IMR-90 (cell line): ENCODE results near the gene ASF1B. TPM values are rescaled to one million over a fixed set of nuclear protein-coding genes. Genes with fewer than 3 reads are reported as not detected.

Experiments
- ATAC-seq: fragments of 200-7000 bp; cut with Tn5 transposase; 2 replicates; pipeline ENCODE4 v1.9.1; 2020; ENCODE audit warnings: low read depth, mild to moderate bottlenecking, moderate library complexity
- BruUV-seq: library from RNA; stranded (reverse); fragments of 400-500 nt; replicated peaks from 2 replicates; lab custom pipeline; 2021; lab: Mats Ljungman, UMichigan
- CTCF ChIA-PET: fragments of 300-600 bp; formaldehyde crosslinking; extraction: SDS; loops from one replicate; lab custom pipeline; 2021; ENCODE audit warnings: antibody characterized with exemption; lab: Yijun Ruan, JAX
- POLR2A ChIA-PET: fragments of 300-600 bp; sonication (Branson Sonifier 250); formaldehyde crosslinking; loops from one replicate; lab custom pipeline; 2022; ENCODE audit warnings: antibody characterized with exemption; ENCODE audit not compliant: unreplicated experiment; lab: Charles Lee
- DNase-seq: peaks from one replicate; pipeline ENCODE4 v3.0.0; 2013
- H2AFZ ChIP-seq: replicated peaks from 2 replicates; pipeline ENCODE3; 2013; ENCODE audit warnings: low read length, mild to moderate bottlenecking; ENCODE audit not compliant: poor library complexity
- H2AK5ac ChIP-seq: 2 replicates; pipeline ENCODE4 v1.6.1; 2013; ENCODE audit warnings: low read depth, low read length, inconsistent platforms
- H2AK9ac ChIP-seq: replicated peaks from 2 replicates; pipeline ENCODE3; 2013; ENCODE audit warnings: mild to moderate bottlenecking, low read depth, low read length, moderate library complexity; ENCODE audit not compliant: poor library complexity
- H2BK120ac ChIP-seq: 2 replicates; pipeline ENCODE4 v1.6.1; 2013; ENCODE audit warnings: low read depth, low read length, inconsistent platforms
- H2BK15ac ChIP-seq: 3 replicates; pipeline ENCODE4 v1.6.1; 2013; ENCODE audit warnings: low read depth, low read length, inconsistent platforms
- H2BK20ac ChIP-seq: 2 replicates; pipeline ENCODE4 v1.6.1; 2013; ENCODE audit warnings: low read depth, mild to moderate bottlenecking, inconsistent platforms, low read length, moderate library complexity
- H2BK5ac ChIP-seq: 2 replicates; pipeline ENCODE4 v1.6.1; 2013; ENCODE audit warnings: mild to moderate bottlenecking, low read depth, low read length, inconsistent platforms; ENCODE audit not compliant: poor library complexity, severe bottlenecking
- H3K14ac ChIP-seq: replicated peaks from 2 replicates; pipeline ENCODE4 v1.6.1; 2013; ENCODE audit warnings: low read depth, low read length, inconsistent platforms
- H3K18ac ChIP-seq: 2 replicates; pipeline ENCODE4 v1.6.1; 2013; ENCODE audit warnings: low read depth, low read length, control low read depth
- H3K23ac ChIP-seq: 2 replicates; pipeline ENCODE4 v1.6.1; 2013; ENCODE audit warnings: low read depth, low read length, inconsistent platforms
- H3K27ac ChIP-seq: 2 replicates; pipeline ENCODE4 v1.5.1; 2013; ENCODE audit warnings: mild to moderate bottlenecking, control low read depth, low read length; ENCODE audit not compliant: insufficient read depth
- H3K27me3 ChIP-seq: 2 replicates; pipeline ENCODE4 v1.6.1; 2013; ENCODE audit warnings: low read length; ENCODE audit not compliant: control insufficient read depth, insufficient read depth
- H3K36me3 ChIP-seq: 2 replicates; pipeline ENCODE4 v1.6.1; 2013; ENCODE audit warnings: low read length, mixed read lengths; ENCODE audit not compliant: control insufficient read depth, insufficient read depth
- H3K4ac ChIP-seq: 2 replicates; pipeline ENCODE4 v1.6.1; 2013; ENCODE audit warnings: low read depth, low read length, inconsistent platforms
- H3K4me1 ChIP-seq: 2 replicates; pipeline ENCODE4 v1.6.1; 2013; ENCODE audit warnings: low read length, mixed read lengths; ENCODE audit not compliant: control insufficient read depth, insufficient read depth
- H3K4me2 ChIP-seq: 2 replicates; pipeline ENCODE4 v1.6.1; 2013; ENCODE audit warnings: low read depth, mild to moderate bottlenecking, control low read depth, low read length, moderate library complexity
- H3K4me3 ChIP-seq: 2 replicates; pipeline ENCODE4 v1.5.1; 2013; ENCODE audit warnings: low read depth, mild to moderate bottlenecking, control low read depth, low read length, moderate library complexity; ENCODE audit not compliant: insufficient read depth
- H3K56ac ChIP-seq: 2 replicates; pipeline ENCODE4 v1.6.1; 2013; ENCODE audit warnings: low read length, inconsistent platforms; ENCODE audit not compliant: insufficient read depth; ENCODE audit errors: extremely low read depth
- H3K79me1 ChIP-seq, 2 experiments: 2 replicates each; pipeline ENCODE4 v1.6.1; 2013; ENCODE audit warnings: low read length in 2 of 2, inconsistent platforms in 1 of 2, low read depth in 1 of 2
- H3K9ac ChIP-seq: 2 replicates; pipeline ENCODE4 v1.6.1; 2013; ENCODE audit warnings: low read depth, low read length, control low read depth
- H3K9me1 ChIP-seq: 2 replicates; pipeline ENCODE4 v1.6.1; 2013; ENCODE audit warnings: low read length, inconsistent platforms; ENCODE audit not compliant: insufficient read depth
- H3K9me3 ChIP-seq: 2 replicates; pipeline ENCODE4 v1.6.1; 2013; ENCODE audit warnings: low read length; ENCODE audit not compliant: control insufficient read depth, insufficient read depth
- H4K20me1 ChIP-seq: 2 replicates; pipeline ENCODE4 v1.6.1; 2013; ENCODE audit warnings: low read length, inconsistent platforms; ENCODE audit not compliant: insufficient read depth
- H4K5ac ChIP-seq: 2 replicates; pipeline ENCODE4 v1.6.1; 2013; ENCODE audit warnings: mild to moderate bottlenecking, low read depth, low read length, control low read depth
- H4K8ac ChIP-seq, 2 experiments: 2 replicates each; pipeline ENCODE4 v1.6.1; 2013; ENCODE audit warnings: low read depth in 2 of 2, low read length in 2 of 2, control low read depth in 1 of 2, inconsistent platforms in 1 of 2
- H4K91ac ChIP-seq: 2 replicates; pipeline ENCODE4 v1.6.1; 2013; ENCODE audit warnings: low read depth, low read length, inconsistent platforms; ENCODE audit not compliant: insufficient read depth
- BHLHE40 ChIP-seq: fragments of 150-350 bp; IDR thresholded peaks from 2 replicates; pipeline ENCODE4 v1.6.1; 2016; ENCODE audit warnings: mild to moderate bottlenecking, low read depth, low read length
- CHD1 ChIP-seq: IDR thresholded peaks from 2 replicates; pipeline ENCODE4 v1.6.1; 2012; ENCODE audit warnings: low read depth, low read length, improper control_type of control experiment
- CTCF ChIP-seq: conservative IDR thresholded peaks from 2 replicates; pipeline ENCODE4 v1.5.1; 2012; ENCODE audit warnings: mild to moderate bottlenecking, low read depth, low read length, improper control_type of control experiment
- ELK1 ChIP-seq: fragments of 150-350 bp; IDR thresholded peaks from 2 replicates; pipeline ENCODE4 v1.6.1; 2016; ENCODE audit warnings: low read depth, mild to moderate bottlenecking, low read length, moderate library complexity, borderline replicate concordance
- FOS ChIP-seq: fragments of 150-350 bp; IDR thresholded peaks from 2 replicates; pipeline ENCODE4 v1.6.1; 2016; ENCODE audit warnings: low read depth, low read length
- MAZ ChIP-seq: IDR thresholded peaks from 2 replicates; pipeline ENCODE4 v1.6.1; 2012; ENCODE audit warnings: low read depth, mild to moderate bottlenecking, low read length, improper control_type of control experiment, moderate library complexity, borderline replicate concordance
- MXI1 ChIP-seq: IDR thresholded peaks from 2 replicates; pipeline ENCODE4 v1.6.1; 2012; ENCODE audit warnings: low read depth, mild to moderate bottlenecking, low read length, moderate library complexity, borderline replicate concordance
- NFE2L2 ChIP-seq: fragments of 150-350 bp; IDR thresholded peaks from 2 replicates; pipeline ENCODE4 v1.6.1; 2016; ENCODE audit warnings: low read depth, mild to moderate bottlenecking, low read length
- POLR2A ChIP-seq: IDR thresholded peaks from 2 replicates; pipeline ENCODE4 v1.6.1; 2012; ENCODE audit warnings: mild to moderate bottlenecking, low read depth, low read length
- RCOR1 ChIP-seq: IDR thresholded peaks from 2 replicates; pipeline ENCODE4 v1.6.1; 2012; ENCODE audit warnings: mild to moderate bottlenecking, low read length, improper control_type of control experiment; ENCODE audit not compliant: insufficient replicate concordance
- RFX5 ChIP-seq: IDR thresholded peaks from 2 replicates; pipeline ENCODE4 v1.8.0; 2012; ENCODE audit warnings: low read depth, mild to moderate bottlenecking, low read length, moderate library complexity
- SMC3 ChIP-seq: fragments of 150-350 bp; IDR thresholded peaks from 2 replicates; pipeline ENCODE4 v1.6.1; 2016; ENCODE audit warnings: low read depth, mild to moderate bottlenecking, antibody characterized with exemption, low read length, moderate library complexity
- USF2 ChIP-seq: fragments of 150-350 bp; IDR thresholded peaks from 2 replicates; pipeline ENCODE4 v1.6.1; 2017; ENCODE audit warnings: mild to moderate bottlenecking, antibody characterized with exemption, low read length, low read depth
- WGBS, 2 experiments: methylation state at CpG; one replicate each; pipeline versions ENCODE4 v1.1.5 to v1.1.7; 2013; ENCODE audit warnings: missing lambda C conversion rate in 2 of 2; ENCODE audit not compliant: insufficient read length in 1 of 2; ENCODE audit errors: extremely low coverage in 2 of 2; 5-methylcytosine and 5-hydroxymethylcytosine counted together
- dilution Hi-C: fragments of 300-500 bp; cut with HindIII; formaldehyde crosslinking; loops from one replicate; pipeline ENCODE4 v1.14.3; 2018; ENCODE audit warnings: low sequenced_read_pairs; ENCODE audit not compliant: unreplicated experiment
- in situ Hi-C: fragments of 300-500 bp; cut with MboI; formaldehyde crosslinking; loops from 3 replicates; pipeline ENCODE4 v1.14.3; 2019; ENCODE audit warnings: low sequenced_read_pairs, inconsistent platforms, mixed read lengths
- intact Hi-C: fragments of 100-400 bp; cut with micrococcal nuclease; formaldehyde crosslinking; loops from 2 replicates; pipeline ENCODE4 v1.10.0; 2022
- polyA plus RNA-seq, 3 experiments: library from polyadenylated mRNA; depleted of rRNA; stranded (reverse); fragments of >200 nt; gene quantifications; 2 replicates each; pipeline ENCODE4 v1.2.3, GENCODE V29; 2012; ENCODE audit warnings: low replicate concordance in 1 of 3
- total RNA-seq: library from RNA; depleted of rRNA; stranded (reverse); fragments of >200 nt; gene quantifications from 2 replicates; pipeline ENCODE4 v1.2.3, GENCODE V29; 2012

ASF1B gene
- total and polyA plus RNA-seq, 2 of the 4 experiments (the other 2 are of a cell fraction): 10.4 to 12.1 TPM

- Histone ChIP-seq H3K18ac (no peak overlapping the region), H2BK5ac (no peak overlapping the region), H3K23ac (no peak overlapping the region), H3K4me2 (no peak overlapping the region), H3K56ac (no peak overlapping the region), H3K27me3 (peaks cover 3% of the 10 kb centered on the region; the same call in 1 of the 2 replicates), H3K79me1 (no peaks in the 10 kb centered on the region), H3K4me1 (no peaks in the 10 kb centered on the region; the same call in 1 of the 2 replicates), H2BK120ac (no peak overlapping the region), H4K5ac (no peak overlapping the region), H3K4ac (no peak overlapping the region), H4K91ac (no peak overlapping the region), H4K8ac (no peak overlapping the region), H3K27ac (no peak overlapping the region), H3K4me3 (no peak overlapping the region), H2AFZ (peak overlapping the region; percentile 63), H2BK20ac (no peak overlapping the region), H3K9ac (no peak overlapping the region), H2BK15ac (no peak overlapping the region), H2AK5ac (no peak overlapping the region), H3K14ac (no peak overlapping the region), H3K9me1 (no peaks in the 10 kb centered on the region), H2AK9ac (no peak overlapping the region), H3K36me3 (peaks cover 2% of the 10 kb centered on the region; the same call in 1 of the 2 replicates), H4K20me1 (no peaks in the 10 kb centered on the region), H3K9me3 (no peaks in the 10 kb centered on the region)
- WGBS, 2 experiments: 98% methylated on average over 36 of the region's 38 CpGs; no CpG with 5 or more reads in 1 of the 2 experiments
- no TSS peak for BruUV-seq
- ChIA-PET CTCF (no interaction called here), POLR2A (no interaction called here)
- TF ChIP-seq RCOR1 (no peak), NFE2L2 (no peak), MXI1 (no peak), POLR2A (no peak), MAZ (no peak), CHD1 (no peak), CTCF (no peak), RFX5 (no peak), FOS (no peak), ELK1 (no peak), BHLHE40 (no peak), USF2 (no peak), SMC3 (no peak)
- ATAC-seq (no peak), DNase-seq (no peak)
- in situ Hi-C loops (no loop called here), intact Hi-C loops (no loop called here), dilution Hi-C loops (no loop called here)
Measured at GRCh38 chr19:14162871-14163297, 26.5 kb upstream of the ASF1B start.
